Thoracic aorta (tissue), 2 donors: ENCODE data around the gene IQCB1. TPM values are rescaled to one million over a fixed set of nuclear protein-coding genes. Genes with fewer than 3 reads are reported as not detected.
A peak's percentile ranks its signal among the peaks of the same experiment; 100 is the strongest.

Experiments used
- ATAC-seq: fragments of 150-250 bp; one replicate; pipeline ENCODE4 v1.8.0; 2017; ENCODE audit warnings: low read depth; ENCODE audit not compliant: insufficient number of reproducible peaks, low FRiP score
- DNase-seq: peaks from one replicate; pipeline ENCODE4 v3.0.0-alpha.2; 2020; ENCODE audit warnings: low spot score
- H3K27ac ChIP-seq, 2 donors: fragments of 200-600 bp; sonication (generic); 1 replicate in 1 of 2; 2 replicates in 1 of 2; pipeline ENCODE4 v1.5.1; 2016; ENCODE audit warnings: mild to moderate bottlenecking in 2 of 2, moderate library complexity in 2 of 2
- H3K27me3 ChIP-seq: fragments of 200-600 bp; sonication (generic); replicated peaks from 2 replicates; pipeline ENCODE4 v1.6.0; 2016; ENCODE audit warnings: mild to moderate bottlenecking; ENCODE audit not compliant: insufficient read depth
- H3K36me3 ChIP-seq: fragments of 200-600 bp; sonication (generic); one replicate; pipeline ENCODE4 v1.5.1; 2016
- H3K4me1 ChIP-seq, 2 donors: fragments of 200-600 bp; sonication (generic); 1 replicate in 1 of 2; 2 replicates in 1 of 2; pipeline versions ENCODE4 v1.5.1 to v1.6.0; 2016; ENCODE audit warnings: low read depth in 2 of 2, mild to moderate bottlenecking in 1 of 2; ENCODE audit not compliant: control insufficient read depth in 1 of 2
- H3K4me3 ChIP-seq: fragments of 200-600 bp; sonication (generic); 2 replicates; pipeline ENCODE4 v1.5.1; 2016; ENCODE audit warnings: mild to moderate bottlenecking
- H3K9me3 ChIP-seq: fragments of 200-600 bp; sonication (generic); 2 replicates; pipeline ENCODE4 v1.5.1; 2016
- CTCF ChIP-seq: fragments of 200-600 bp; sonication (generic); IDR thresholded peaks from one replicate; pipeline ENCODE4 v1.5.1; 2019; ENCODE audit warnings: antibody characterized with exemption
- total RNA-seq, 2 donors: library from RNA; depleted of rRNA; stranded (reverse); fragments of >200 nt; gene quantifications; one replicate each; pipeline versions ENCODE4 v1.1.0 to v1.2.3, GENCODE V29; 2016

The IQCB1 gene
- 10 to 100 TPM; 19.3 to 28.4 TPM for total RNA-seq

- Histone ChIP-seq H3K27ac (peak within 1 kb of the TSS; percentile 67 to 74), H3K4me1 (peaks cover 4 to 23% of the 10 kb centered on the region in 2 donors), H3K36me3 (peaks cover 3% of the 10 kb centered on the region), H3K27me3 (no peaks in the 10 kb centered on the region), H3K4me3 (peak within 1 kb of the TSS; percentile 88), H3K9me3 (no peaks in the 10 kb centered on the region)
- ATAC-seq (peak; percentile 97), DNase-seq (peak; percentile 82)
- no peak for TF ChIP-seq CTCF
Observed at GRCh38 chr3:121834671-121835464, at the start of gene IQCB1, which contains the start of gene EAF2. TSS of gene IQCB1 (minus strand) at chr3:121835060. CDS start at chr3:121828960, 6,100 bp downstream. TSS of gene EAF2 (plus strand) at chr3:121835209. CDS start at chr3:121835286, 77 bp downstream.

- H3K36me3 ChIP-seq = no peaks in the 10 kb centered on the region
- ATAC-seq (no peak), DNase-seq (no peak)
- no peak for TF ChIP-seq CTCF
- no peak overlapping the region for H3K4me3 ChIP-seq
- no peaks in the 10 kb centered on the region for H3K9me3 ChIP-seq
- H3K27ac ChIP-seq = no peak overlapping the region
- no peaks in the 10 kb centered on the region for H3K27me3 ChIP-seq
- no peaks in the 10 kb centered on the region for H3K4me1 ChIP-seq
Observed at GRCh38 chr3:121883507-121883906, 48.6 kb upstream of the IQCB1 start.

GRCh38 chr3:121878411-121878810, 43.6 kb upstream of the IQCB1 start:
- no peaks in the 10 kb centered on the region for H3K9me3 ChIP-seq
- ATAC-seq (no peak), DNase-seq (no peak)
- no peaks in the 10 kb centered on the region for H3K36me3 ChIP-seq
- H3K27ac ChIP-seq = no peak overlapping the region
- H3K4me1 ChIP-seq = no peaks in the 10 kb centered on the region
- H3K27me3 ChIP-seq = no peaks in the 10 kb centered on the region
- H3K4me3 ChIP-seq = no peak overlapping the region
- no peak for TF ChIP-seq CTCF

GRCh38 chr3:121871430-121871829, 36.6 kb upstream of the IQCB1 start:
- no peaks in the 10 kb centered on the region for H3K9me3 ChIP-seq
- no peak overlapping the region for H3K4me3 ChIP-seq
- ATAC-seq (no peak), DNase-seq (no peak)
- H3K27me3 ChIP-seq = no peaks in the 10 kb centered on the region
- TF ChIP-seq CTCF = no peak
- no peaks in the 10 kb centered on the region for H3K4me1 ChIP-seq
- H3K27ac ChIP-seq = no peak overlapping the region
- H3K36me3 ChIP-seq = no peaks in the 10 kb centered on the region

GRCh38 chr3:121870717-121871116, 35.9 kb upstream of the IQCB1 start:
- Histone ChIP-seq H3K27ac (no peak overlapping the region), H3K9me3 (no peaks in the 10 kb centered on the region), H3K4me1 (no peaks in the 10 kb centered on the region), H3K4me3 (no peak overlapping the region), H3K27me3 (no peaks in the 10 kb centered on the region), H3K36me3 (no peaks in the 10 kb centered on the region)
- no peak for DNase-seq
- no peak for TF ChIP-seq CTCF
- no peak for ATAC-seq
